Activated CD8-positive, alpha-beta memory T cell treated with anti-CD3 and anti-CD28 coated beads, Interleukin-2, amount 50 U/mL, for 24 hours (primary cell): ENCODE data around the gene SLC8A2.

Source experiments
- DNase-seq: peaks from one replicate; pipeline ENCODE4 v3.0.0-alpha.2; 2020; ENCODE audit errors: extremely low read depth

The SLC8A2 gene

GRCh38 chr19:47430041-47430802 lies 41.5 kb downstream of the SLC8A2 start:
- no peak for DNase-seq

GRCh38 chr19:47429140-47429793 lies 42.4 kb downstream of the SLC8A2 start:
- no peak for DNase-seq

- peak; percentile 74 for DNase-seq
Observed at GRCh38 chr19:47428177-47428894, 43.4 kb downstream of the SLC8A2 start.

- peak; percentile 44 for DNase-seq
Observed at GRCh38 chr19:47427241-47428176, 44.2 kb downstream of the SLC8A2 start.

GRCh38 chr19:47423203-47423882 lies 48.4 kb downstream of the SLC8A2 start:
- DNase-seq = no peak

GRCh38 chr19:47422417-47423163 lies 49.1 kb downstream of the SLC8A2 start:
- no peak for DNase-seq

- no peak for DNase-seq
Observed at GRCh38 chr19:47421844-47422395, 49.8 kb downstream of the SLC8A2 start.

- DNase-seq = no peak
Observed at GRCh38 chr19:47421244-47421786, 50.4 kb downstream of the SLC8A2 start.

- DNase-seq = no peak
Observed at GRCh38 chr19:47419789-47420188, 51.9 kb downstream of the SLC8A2 start.

GRCh38 chr19:47419030-47419783 lies 52.5 kb downstream of the SLC8A2 start, which contains the start of gene MEIS3:
Gene MEIS3, minus strand, starts transcription at chr19:47419527. Its CDS starts 446 bp downstream, at chr19:47419081.
- DNase-seq = no peak

- DNase-seq = no peak
Observed at GRCh38 chr19:47418692-47419029, 53.0 kb downstream of the SLC8A2 start.

GRCh38 chr19:47417746-47418691 lies 53.7 kb downstream of the SLC8A2 start:
- no peak for DNase-seq

GRCh38 chr19:47417107-47417745 lies 54.5 kb downstream of the SLC8A2 start:
- no peak for DNase-seq

- no peak for DNase-seq
Observed at GRCh38 chr19:47416643-47416985, 55.1 kb downstream of the SLC8A2 start.

- DNase-seq = no peak
Observed at GRCh38 chr19:47415953-47416642, 55.6 kb downstream of the SLC8A2 start.

GRCh38 chr19:47414469-47414868 lies 57.2 kb downstream of the SLC8A2 start:
- DNase-seq = no peak

- DNase-seq = no peak
Observed at GRCh38 chr19:47413941-47414340, 57.8 kb downstream of the SLC8A2 start.
